Fibroblast of lung (primary cell): ENCODE data around the gene CDKL5.

Experiments
- CTCF ChIP-seq, 2 donors: IDR thresholded peaks in 1 of 2; conservative IDR thresholded peaks in 1 of 2; 1 replicate in 1 of 2; 2 replicates in 1 of 2; pipeline ENCODE4 v1.5.1; 2011 to 2012; ENCODE audit warnings: low read length in 2 of 2, control low read depth in 1 of 2, inconsistent platforms in 1 of 2, low read depth in 1 of 2, mild to moderate bottlenecking in 1 of 2
- EZH2 ChIP-seq: IDR thresholded peaks from 2 replicates; pipeline ENCODE4 v1.5.1; 2012; ENCODE audit warnings: low read length, control low read depth, mild to moderate bottlenecking; ENCODE audit errors: missing control alignments

GRCh38 chrX:18543738-18544137 is 118.3 kb downstream of the CDKL5 start:
- TF ChIP-seq CTCF (conservative IDR thresholded peaks at IDR 0.05 in 1 of 2, IDR thresholded peaks at IDR 0.05 in 1 of 2; ENCODE audit: low read depth in 1 of 2, low read length in 2 of 2) (no peak), EZH2 (no peak)
